Measurements from ENCODE around the gene ARSG.

ARSG gene

DNA sequence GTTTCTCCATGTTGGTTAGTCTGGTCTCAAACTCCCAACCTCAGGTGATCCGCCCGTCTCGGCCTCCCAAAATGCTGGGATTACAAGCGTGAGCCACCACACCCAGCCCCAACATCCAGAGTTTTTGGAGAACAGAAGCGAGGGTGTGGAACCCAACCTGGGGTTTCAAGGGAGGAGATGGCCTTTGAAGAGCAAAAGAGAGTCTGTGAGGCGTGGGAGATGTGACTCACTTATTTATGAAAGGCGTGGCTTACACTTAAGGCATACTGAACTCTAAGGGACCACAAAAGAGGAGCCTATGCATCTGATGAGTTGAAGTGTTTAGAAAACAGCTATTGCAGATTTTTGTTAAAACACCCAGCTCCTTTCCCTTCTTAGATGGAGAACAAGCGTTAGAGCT lies 18.9 kb downstream of the ARSG start:
- H3K4me3 ChIP-seq (ENCODE audit: low read depth, low read length), result no peak overlapping the region
- TF ChIP-seq, protein P1, sequence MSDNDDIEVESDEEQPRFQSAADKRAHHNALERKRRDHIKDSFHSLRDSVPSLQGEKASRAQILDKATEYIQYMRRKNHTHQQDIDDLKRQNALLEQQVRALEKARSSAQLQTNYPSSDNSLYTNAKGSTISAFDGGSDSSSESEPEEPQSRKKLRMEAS (IDR thresholded peaks at IDR 0.05; ENCODE audit: low read depth, low read length), result no peak
- TF ChIP-seq, protein P2, sequence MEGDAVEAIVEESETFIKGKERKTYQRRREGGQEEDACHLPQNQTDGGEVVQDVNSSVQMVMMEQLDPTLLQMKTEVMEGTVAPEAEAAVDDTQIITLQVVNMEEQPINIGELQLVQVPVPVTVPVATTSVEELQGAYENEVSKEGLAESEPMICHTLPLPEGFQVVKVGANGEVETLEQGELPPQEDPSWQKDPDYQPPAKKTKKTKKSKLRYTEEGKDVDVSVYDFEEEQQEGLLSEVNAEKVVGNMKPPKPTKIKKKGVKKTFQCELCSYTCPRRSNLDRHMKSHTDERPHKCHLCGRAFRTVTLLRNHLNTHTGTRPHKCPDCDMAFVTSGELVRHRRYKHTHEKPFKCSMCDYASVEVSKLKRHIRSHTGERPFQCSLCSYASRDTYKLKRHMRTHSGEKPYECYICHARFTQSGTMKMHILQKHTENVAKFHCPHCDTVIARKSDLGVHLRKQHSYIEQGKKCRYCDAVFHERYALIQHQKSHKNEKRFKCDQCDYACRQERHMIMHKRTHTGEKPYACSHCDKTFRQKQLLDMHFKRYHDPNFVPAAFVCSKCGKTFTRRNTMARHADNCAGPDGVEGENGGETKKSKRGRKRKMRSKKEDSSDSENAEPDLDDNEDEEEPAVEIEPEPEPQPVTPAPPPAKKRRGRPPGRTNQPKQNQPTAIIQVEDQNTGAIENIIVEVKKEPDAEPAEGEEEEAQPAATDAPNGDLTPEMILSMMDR (IDR thresholded peaks at IDR 0.05; ENCODE audit: low read depth, low read length), result no peak
- peak; percentile 29 for DNase-seq (ENCODE audit: low read depth)

DNA sequence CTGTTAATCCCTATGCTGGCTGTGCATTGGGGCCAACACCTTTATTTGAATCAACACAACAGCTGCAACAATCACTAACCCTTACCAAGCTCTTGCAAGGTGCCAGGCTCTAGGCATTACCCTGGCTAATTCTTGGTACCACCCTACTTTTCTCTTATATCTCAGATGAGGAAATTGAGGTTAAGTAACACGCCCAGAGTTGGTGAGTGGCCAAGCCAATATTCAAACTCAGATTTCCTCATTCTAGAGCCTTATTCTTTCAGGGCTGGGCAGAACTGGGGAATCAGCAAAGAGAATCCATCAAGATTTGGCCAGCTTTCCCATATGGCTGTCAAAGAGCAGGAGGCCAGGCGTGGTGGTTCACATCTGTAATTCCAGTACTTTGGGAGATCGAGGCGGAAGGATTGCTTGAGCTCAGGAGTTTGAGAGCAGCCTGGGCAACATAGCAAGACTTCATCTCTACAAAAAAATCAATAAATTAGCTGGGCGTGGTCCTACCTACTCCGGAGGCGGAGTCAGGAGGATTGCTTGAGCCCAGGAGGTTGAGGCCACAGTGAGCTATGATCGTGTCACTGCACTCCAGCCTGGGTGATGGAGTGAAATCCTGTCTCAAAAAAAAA lies 23.7 kb downstream of the ARSG start:
- no peak for TF ChIP-seq POLR2A (IDR thresholded peaks at IDR 0.05; ENCODE audit: extremely low read depth, insufficient read length)
- TF ChIP-seq, protein P2 (IDR thresholded peaks at IDR 0.05; ENCODE audit: low read depth, low read length), result no peak
- no peak for TF ChIP-seq MYC (IDR thresholded peaks at IDR 0.05; ENCODE audit: low read depth, low read length)
- TF ChIP-seq, protein P1 (IDR thresholded peaks at IDR 0.05; ENCODE audit: low read depth, low read length), result no peak
- H3K4me3 ChIP-seq (ENCODE audit: low read depth, low read length), result no peak overlapping the region
- DNase-seq (ENCODE audit: low read depth), result peak; percentile 69

DNA sequence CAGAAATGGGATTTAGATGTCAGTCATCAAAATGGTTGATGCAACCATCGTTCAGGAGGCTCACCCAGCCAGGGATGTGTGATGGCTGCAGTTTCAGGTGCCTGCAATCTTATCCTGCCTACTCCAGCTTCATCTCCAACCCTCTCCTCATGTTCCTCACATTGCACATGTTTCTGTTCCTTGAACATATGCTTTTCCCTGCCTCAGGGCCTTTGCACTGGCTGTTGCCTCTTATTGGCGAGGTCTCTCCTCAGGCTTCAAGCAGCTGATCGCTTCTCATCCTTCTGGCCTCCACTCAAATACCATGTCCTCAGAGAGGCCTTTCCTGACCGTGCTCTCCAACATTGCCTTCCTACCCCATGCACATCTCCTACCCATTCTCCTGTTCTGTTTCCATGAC lies 24.6 kb downstream of the ARSG start:
- H3K4me3 ChIP-seq (ENCODE audit: low read depth, low read length), result no peak overlapping the region
- no peak for DNase-seq (ENCODE audit: low read depth)
- TF ChIP-seq, protein P1 (IDR thresholded peaks at IDR 0.05; ENCODE audit: low read depth, low read length), result no peak
- TF ChIP-seq, protein P2 (IDR thresholded peaks at IDR 0.05; ENCODE audit: low read depth, low read length), result no peak
- TF ChIP-seq POLR2A (IDR thresholded peaks at IDR 0.05; ENCODE audit: extremely low read depth, insufficient read length), result no peak
- TF ChIP-seq MYC (IDR thresholded peaks at IDR 0.05; ENCODE audit: low read depth, low read length), result no peak

DNA sequence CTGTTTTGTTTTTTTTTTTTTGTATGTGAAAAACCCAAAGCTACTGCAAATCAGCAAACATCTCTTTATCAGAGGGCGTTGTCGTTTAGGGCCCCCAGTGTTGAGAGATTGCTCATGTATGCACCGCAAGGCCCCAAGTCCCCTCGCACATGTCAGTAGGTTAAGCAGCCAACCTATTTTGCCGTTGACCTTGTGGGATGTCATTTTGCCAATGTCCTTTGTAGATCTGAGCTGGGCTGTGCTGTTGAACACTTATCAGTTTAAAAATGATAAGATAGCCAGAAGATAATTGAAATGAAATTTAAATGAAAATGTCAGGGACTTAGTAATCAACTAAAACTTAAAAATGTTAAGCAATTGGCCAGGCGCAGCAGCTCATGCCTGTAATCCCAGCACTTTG lies 26.2 kb downstream of the ARSG start:
- no peak overlapping the region for H3K4me3 ChIP-seq (ENCODE audit: low read depth, low read length)
- DNase-seq (ENCODE audit: low read depth), result no peak
- TF ChIP-seq, protein P1 (IDR thresholded peaks at IDR 0.05; ENCODE audit: low read depth, low read length), result no peak
- TF ChIP-seq, protein P2 (IDR thresholded peaks at IDR 0.05; ENCODE audit: low read depth, low read length), result no peak
- TF ChIP-seq POLR2A (IDR thresholded peaks at IDR 0.05; ENCODE audit: extremely low read depth, insufficient read length) (no peak), MYC (IDR thresholded peaks at IDR 0.05; ENCODE audit: low read depth, low read length) (no peak)

DNA sequence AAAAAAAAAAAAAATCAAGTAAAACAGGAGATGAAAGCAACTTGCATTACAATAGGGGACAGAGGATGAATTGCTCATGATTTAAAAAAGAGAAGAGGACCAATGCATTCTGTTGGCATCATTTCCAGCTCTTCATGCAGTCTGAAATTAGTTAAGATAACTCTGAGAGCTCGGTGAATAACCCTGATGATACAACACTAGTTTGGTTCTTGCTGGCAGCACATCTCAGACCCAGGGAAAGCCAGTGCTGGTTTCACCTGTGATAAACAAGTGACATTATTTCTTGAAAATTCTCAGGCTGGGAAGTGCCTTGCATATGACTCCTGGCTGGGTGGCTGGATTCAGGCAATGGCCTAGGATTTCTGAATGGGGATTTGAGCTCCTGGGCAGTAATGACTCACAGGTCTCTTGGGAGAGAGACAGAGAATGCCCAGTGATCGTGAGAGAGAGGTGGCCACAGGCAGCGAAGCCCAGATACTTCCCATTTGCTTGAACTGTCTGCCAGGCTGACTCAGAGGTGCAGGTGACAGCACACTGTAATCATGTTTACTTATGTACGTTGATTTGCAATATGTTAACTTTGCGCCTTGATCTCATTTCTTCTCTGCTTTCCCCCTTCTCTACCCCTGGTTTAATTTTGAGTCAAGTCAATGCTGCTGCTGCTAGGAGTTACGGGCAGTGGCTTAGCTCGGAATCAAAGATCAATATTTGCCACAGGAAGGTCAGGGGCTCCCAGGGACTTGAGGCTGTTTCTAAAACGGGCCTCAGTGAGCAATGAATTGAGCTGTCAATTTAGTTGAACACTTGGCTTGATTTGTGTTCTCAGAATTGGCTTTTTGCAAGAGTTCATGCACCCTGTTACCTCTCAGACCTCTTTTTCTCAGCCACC lies 27.1 kb downstream of the ARSG start:
- TF ChIP-seq POLR2A (IDR thresholded peaks at IDR 0.05; ENCODE audit: extremely low read depth, insufficient read length), result no peak
- TF ChIP-seq, protein P2 (IDR thresholded peaks at IDR 0.05; ENCODE audit: low read depth, low read length), result no peak
- no peak for TF ChIP-seq MYC (IDR thresholded peaks at IDR 0.05; ENCODE audit: low read depth, low read length)
- TF ChIP-seq, protein P1 (IDR thresholded peaks at IDR 0.05; ENCODE audit: low read depth, low read length), result no peak
- no peak overlapping the region for H3K4me3 ChIP-seq (ENCODE audit: low read depth, low read length)
- peak; percentile 87 for DNase-seq (ENCODE audit: low read depth)
